ENCODE data around the gene SERTAD4.
"Not testable (repeated sequence)": the region's sequence is repeated elsewhere in the genome, so short reads cannot be mapped to it uniquely, and the experiment has no call there.

SERTAD4 gene

DNA sequence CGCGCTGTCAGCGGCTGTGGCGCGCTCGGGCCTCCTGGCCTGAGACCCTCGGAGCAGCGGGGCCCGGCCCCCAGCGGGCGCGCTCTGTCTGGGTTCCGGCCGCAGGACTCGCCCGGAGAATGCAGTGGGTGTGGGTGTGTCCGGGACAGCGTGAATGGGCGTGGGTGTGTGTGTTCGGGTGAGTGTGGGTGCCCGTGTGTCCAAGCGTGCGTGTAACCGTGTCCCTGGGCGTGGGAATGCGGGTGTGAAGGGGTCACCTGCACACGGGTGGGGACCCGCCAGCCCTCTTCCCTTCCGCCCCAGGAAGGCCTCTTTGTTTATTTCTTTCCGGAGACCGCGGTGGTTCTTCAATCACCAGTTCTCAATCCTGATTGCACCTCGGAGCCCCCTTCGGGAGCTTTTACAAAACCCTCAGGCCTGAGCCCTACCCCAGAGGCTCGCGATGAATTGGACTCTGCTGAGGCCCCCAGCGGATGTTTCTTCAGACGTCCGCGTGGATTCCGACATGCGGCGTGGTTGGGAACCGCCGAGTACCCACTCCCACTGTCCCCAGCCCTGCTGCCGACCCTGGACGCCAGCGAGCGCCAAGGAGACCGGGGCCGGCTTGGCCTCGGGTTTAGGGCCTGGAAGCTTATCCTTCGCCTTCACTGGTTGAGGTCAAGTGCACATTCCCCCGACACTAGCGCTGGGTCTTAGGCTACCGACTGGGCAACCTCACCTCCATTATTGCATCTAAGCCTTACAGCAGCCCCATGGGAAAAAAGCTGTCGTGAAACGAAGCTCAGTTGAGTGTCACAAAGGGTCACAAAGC, 19.3 kb downstream of the SERTAD4 start:
- peak in 10 of 42 donors; percentile 1 to 43 (median 29) for DNase-seq
- intact Hi-C loops (cut with DNase I), result loop anchor here (10.0 kb wide), 1 partner anchor 53 kb away; no protein-coding TSS in a partner anchor

DNA sequence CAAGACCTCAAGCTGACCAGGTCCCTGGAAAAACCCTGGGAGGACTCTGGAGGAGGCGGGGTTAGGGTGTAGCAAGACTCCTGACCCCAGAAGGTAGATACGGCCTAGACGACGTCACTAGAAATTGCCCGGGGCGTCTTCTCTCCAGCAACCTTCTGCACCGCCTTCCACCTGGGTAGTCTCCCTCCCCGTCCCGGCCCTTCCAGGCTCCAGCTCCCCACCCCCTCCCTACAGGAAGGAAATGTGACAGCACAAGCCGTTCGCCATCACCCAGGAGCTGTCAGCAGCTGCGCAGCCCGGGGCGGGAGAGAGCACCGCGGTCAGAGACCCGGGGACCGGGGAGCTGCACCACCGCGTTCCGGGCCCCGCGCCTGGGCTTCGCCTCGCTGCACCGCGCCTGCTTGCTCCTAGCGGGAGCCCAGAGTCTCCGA, 20.0 kb downstream of the SERTAD4 start:
- DNase-seq, result peak in 11 of 42 donors; percentile 8 to 55 (median 27)
- intact Hi-C loops (cut with DNase I), result loop anchor here (10.0 kb wide), 1 partner anchor 52 kb away; no protein-coding TSS in a partner anchor

DNA sequence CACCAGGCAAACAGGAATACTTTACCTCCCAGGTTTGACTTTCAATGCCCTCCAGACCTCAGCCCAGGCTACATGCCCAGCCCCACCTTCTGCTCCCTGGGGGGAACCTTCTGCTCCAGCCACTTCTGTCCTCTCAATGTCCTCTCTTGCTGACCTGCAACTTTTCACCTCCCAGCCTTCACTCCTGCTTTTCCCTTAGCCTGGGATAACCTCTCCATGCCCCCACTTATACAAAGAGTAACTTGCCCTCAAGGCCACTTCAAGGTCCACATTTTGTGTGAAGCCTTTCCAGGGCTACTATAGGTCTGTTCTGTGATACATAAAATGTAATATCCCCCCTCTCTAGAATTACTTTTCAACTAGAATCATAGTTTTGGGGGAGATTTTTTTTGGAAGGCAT, 21.7 kb downstream of the SERTAD4 start:
- DNase-seq, result no peak
- intact Hi-C loops (cut with DNase I), result loop anchor here (10.0 kb wide), 1 partner anchor 51 kb away; no protein-coding TSS in a partner anchor

DNA sequence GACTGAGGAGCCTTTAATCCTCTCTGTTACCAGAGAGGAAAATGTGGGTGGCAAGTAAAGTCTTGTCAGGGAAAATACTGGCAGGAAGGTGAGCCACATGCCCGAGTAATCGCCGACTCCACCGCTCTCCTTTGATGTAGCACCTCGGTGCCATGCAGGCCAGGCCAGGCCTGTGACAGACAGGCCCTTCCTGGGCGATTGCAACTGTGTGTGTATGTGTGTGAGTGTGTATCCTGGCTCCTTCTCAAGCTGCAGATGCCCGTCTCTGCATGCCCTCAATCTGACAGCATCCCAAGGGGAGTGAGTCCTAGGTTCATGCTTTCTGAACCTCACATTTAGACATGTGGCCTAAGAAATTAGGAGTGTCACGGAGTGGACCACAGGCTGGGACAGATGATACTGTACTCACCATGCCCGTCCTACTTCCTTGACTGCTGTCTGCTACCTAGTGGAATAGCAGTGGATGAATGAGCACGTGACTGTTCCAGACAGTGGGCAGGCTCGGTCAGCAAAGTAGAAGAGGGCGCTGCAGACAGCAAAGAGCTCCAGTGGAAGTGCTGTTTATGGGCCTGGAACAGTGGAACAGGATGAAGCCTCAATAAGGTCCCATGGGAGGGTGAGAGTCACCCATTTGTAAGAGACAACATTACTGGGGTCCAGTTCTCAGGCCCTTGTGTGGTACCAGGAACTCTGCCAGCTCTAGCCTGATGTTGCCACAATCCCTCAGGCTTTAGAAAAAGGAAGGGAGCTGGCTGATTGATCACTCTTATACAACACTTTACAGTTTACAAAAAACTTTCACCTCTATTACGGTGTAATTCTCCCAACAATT, 25.3 kb downstream of the SERTAD4 start:
- intact Hi-C loops (cut with DNase I), result loop anchor here (10.0 kb wide), 1 partner anchor 47 kb away; no protein-coding TSS in a partner anchor
- no peak for DNase-seq

DNA sequence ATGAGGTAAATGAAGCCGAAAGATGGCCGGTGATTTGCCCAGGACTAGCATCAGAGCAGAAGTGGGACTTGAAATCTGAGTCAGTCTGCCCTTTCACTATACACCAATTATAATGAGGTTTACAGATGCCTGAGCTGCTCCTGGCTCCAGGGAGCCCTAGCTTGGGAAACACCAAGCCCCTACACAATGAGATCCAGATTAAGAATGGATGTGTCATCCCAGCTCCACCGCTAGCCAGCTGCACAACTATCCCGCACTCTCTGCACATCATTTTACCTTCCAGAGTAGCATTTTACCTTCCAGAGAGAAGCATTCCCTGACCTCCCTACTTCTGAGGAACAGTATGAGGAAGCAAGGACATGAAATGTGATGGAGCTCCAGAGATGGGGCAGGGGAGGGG, 27.0 kb downstream of the SERTAD4 start:
- DNase-seq, result peak in 1 of 42 donors; percentile 30
- intact Hi-C loops (cut with DNase I), result loop anchor here (10.0 kb wide), 1 partner anchor 45 kb away; no protein-coding TSS in a partner anchor

DNA sequence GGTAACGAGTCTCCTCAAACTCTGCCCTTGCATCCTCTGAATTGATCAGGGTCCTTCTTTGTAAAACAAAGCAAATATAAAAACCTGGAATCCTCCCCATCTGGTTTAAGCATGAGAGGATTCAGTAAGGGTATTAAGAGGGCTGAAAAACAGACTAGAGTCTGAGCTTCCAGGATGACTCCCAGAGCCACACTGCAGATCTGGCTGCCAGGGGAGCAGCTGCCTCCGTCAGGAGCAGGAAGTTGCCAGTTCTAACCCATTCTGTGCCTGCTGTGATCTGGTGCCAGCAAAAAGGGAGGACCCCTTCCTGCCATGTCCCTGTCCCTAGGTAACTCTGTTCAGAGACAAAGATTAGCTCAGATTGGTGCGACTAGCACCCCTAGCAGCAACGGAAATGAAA, 27.5 kb downstream of the SERTAD4 start:
- DNase-seq, result peak in 1 of 42 donors; percentile 13
- intact Hi-C loops (cut with DNase I), result no loop called here

DNA sequence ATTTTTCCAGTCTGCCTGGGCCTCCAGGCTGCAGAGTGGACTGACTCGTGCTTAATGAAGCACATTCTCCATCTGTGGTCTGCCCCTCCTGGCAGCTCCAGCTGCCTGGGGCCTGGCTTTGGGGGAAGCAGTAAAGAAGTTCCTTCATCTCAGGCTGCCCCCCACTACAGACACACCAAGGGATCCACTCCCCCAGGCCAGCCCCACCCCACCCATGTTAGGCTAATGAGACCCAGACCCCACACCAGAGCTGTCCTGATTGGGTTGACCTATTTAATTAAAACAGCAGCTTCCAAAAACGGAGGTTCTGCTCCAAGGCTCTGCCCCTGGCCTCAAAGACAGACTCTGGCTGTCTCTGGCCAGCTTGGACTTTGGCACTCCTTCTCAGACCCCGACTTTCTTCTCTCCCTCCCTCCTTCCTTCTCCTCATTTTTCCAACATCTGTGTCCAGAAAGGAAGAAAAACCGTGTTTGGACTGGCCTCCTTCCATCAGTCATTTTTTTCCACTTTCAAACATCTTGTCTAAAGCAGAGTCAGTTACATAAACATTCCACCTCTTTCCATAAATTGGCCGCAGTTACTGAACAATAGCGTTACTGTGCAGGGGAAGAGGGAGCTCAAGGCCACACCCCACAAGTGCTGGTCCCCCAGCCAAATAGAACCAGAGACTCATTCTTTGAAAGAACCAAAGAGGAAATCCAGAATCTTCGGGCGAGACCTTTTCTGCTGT, 29.7 kb downstream of the SERTAD4 start:
- intact Hi-C loops (cut with DNase I), result no loop called here

DNA sequence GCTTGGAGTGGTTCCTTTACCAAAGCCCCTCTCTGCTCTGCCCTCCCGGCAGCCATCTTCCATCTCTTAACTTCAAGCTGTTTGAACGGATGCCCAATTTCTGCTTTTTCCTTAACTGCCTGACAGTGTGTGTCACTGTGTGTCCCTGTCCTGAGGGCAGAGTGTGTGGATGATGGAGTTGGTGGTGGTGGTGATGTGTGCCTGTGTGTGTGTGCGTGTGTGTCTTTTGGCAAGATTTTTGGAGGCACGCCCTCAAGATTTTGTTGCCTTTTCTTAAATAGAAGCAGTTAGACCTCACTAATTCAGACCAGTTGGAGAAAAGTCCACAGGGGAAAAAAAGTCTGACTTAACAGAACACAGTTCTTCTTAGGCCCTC, 30.3 kb downstream of the SERTAD4 start:
- DNase-seq, result peak in 1 of 42 donors; percentile 4
- intact Hi-C loops (cut with DNase I), result no loop called here

More for the DNA sequence above, 29.7 kb downstream of the SERTAD4 start:
- DNase-seq, result no peak

DNA sequence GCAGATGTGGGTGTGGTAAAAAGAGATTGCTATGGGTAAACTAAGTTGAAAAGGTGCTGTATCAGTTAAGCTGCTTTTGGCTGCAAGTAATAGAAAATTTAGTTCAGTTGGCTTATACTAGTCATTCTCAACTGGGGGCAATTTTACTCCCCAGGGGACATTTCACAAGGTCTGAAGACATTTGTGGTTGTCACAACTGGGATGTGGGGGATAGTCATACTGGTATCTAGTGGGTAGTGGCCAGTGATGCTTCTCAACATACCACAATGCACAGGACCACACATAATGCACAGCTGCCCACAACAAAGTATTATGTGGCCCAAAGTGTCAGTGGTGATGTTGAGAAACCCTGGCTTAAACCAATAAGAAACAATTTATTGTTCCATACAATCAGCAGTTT, 31.4 kb downstream of the SERTAD4 start:
- DNase-seq, result no peak

DNA sequence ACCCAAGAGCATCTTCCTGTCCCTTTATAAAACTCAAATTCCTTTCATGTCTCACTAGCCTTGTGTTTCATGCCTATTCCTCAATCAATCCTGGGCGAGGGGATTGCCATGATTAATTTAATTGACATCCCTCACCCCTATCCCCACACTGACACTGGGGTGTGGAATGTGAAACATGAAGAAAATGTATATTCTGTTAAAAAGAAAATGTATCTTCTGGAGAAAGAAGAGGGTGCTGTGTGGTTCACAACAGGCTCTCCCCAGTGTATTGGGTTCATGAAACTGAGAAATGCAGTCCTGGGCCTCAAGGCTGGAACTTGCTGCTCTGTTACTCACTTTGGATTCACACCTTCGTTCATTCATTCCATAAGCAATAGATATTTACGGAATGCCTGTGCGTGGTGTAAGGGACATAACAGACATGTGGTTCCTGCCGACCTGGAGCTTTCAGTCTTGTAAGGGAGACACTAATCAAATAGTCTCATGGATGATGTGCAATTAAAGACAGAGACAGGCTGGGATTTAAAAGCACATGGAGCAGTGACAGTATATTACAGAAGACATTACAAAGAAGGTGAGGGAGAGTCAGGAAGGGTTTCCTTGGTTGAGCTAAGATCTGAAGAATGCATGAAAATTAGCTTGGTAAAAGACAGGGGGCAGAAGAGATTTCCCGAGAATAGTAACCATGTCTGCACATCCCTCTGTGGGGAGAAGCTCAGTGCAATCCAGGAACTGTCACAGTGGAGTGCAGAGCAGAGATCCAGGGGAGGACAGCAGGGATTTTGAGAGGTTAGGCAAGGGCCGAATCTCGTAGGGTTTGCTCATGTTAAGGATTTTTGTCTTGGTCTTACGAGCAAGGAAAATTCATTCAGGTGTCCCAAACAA, 32.1 kb downstream of the SERTAD4 start:
- peak in 4 of 42 donors; percentile 19 to 42 (median 25) for DNase-seq
- intact Hi-C loops (cut with DNase I), result no loop called here

More for the DNA sequence above, 31.4 kb downstream of the SERTAD4 start:
- intact Hi-C loops (cut with DNase I), result no loop called here

DNA sequence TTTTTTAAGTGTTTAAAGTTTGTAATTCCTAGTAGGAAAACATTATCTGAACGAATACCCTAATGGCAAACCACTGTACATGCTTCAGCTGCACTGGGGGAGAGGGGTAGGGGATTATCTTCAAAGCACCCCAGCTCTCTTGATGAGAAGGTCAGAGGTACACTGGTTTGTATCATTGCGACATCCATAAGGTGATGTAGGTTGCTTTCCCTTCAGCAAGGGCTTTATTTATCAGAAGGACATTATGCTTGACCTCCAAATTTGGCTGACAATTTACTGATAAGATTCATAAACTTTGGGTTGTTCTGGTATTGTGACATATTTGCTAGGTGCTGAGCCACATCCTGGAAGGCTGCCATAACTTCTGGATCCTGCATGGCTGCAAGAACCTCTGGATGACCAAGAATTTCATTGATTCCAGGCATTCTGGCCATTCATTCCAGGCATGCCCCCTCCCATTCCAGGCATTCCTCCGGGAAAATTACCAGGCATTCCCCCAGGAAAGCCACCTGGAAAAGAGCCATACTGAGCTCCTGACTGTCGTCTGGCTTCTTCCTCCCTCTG, 32.9 kb downstream of the SERTAD4 start:
- peak in 1 of 42 donors; percentile 7 for DNase-seq
- intact Hi-C loops (cut with DNase I), result not testable (repeated sequence)

DNA sequence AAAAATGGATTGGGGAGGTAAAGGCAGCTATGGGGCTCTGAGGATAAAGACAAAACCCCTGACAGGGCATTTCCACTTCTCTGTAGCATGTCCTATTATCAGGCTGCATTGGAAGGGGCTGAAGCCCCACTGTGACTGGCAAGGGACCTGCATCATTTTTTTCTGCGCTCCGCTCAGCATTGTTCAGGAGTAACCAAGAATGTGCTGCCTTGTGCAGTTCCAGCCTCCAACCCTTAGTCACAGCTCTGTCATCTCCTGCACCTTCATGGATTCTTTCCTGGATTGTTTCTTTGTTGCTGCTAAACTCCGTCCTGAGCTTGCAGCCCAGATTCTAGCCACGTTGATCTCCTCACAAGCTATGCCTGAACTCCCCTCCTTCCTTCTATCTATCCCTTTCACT, 37.4 kb downstream of the SERTAD4 start:
- intact Hi-C loops (cut with DNase I), result no loop called here
- no peak for DNase-seq

DNA sequence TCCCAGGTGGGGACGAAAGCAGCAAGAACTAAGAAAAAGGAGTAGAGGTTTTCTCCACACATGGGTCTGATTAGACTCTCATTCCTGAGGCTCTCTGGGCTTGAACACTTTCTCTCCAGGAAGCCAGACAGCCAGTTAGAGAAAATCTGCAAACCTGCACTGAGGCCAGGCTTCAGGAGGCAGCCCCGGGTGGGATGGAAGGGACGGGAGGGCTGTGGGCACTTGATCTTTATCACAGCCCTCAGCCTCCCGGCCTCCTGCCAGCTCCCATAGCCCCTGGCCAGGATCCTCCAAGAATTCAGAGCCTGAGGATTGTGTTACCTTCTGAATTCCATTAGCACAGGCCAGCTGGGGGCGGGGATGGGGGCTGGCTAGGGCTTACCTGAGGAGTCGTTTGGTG, 40.1 kb downstream of the SERTAD4 start:
- no peak for DNase-seq
- intact Hi-C loops (cut with DNase I), result no loop called here

DNA sequence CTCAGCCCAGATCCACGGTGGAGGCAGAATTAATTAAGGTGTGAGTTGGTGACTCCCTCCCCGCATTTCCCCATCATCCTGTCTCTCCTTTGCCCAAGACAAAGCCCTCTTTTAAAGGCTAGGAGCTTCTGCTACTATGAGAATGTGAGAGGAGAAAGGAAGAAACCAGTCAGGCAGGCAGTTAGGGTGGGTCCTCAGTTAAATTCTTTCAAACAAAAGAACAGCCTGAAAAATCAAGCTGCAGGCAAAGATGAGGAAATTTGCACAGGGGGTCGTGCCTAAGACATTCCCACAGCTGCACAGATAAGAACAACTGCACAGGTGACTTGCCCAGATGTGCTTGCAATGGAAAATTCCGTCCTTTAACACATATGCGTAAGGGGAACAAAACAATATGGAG, 47.6 kb downstream of the SERTAD4 start:
- intact Hi-C loops (cut with DNase I), result no loop called here
- no peak for DNase-seq

DNA sequence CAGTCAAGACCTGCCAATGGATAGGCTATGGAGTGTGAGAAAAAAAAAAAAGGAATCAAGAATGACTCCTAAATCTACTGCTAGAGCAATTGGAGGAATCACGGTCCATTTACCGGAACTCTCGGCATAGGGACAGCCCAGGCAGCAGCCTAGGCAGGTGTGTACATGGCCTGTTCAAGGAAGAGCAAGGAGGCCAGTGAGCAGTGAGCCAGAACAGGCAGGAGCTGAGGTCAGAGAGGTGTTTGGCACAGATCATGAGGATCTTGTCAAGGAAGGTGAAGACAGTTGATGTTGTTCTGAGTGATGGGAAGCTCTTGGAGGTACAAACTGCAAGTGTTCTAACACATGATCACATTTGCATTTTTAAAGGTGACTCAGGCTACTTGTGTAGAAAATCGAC, 55.5 kb downstream of the SERTAD4 start:
- intact Hi-C loops (cut with DNase I), result no loop called here
- no peak for DNase-seq

DNA sequence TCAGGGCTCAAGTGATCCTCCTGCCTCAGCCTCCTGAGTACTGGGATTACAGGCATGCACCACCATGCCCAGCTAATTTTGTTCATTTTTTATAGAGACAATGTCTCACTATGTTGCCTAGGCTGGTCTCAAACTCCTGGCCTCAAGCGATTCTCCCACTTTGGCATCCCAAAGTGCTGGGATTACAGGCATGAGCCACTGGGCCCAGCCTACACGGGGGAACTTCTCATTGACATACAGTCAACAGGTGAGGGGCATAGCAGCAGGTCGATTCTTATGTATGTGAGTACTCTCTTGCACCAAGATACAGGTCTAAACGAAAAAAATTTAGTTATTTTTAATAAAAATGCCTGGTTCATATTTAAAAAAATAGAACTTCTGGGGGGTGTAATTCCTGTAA, 56.7 kb downstream of the SERTAD4 start:
- intact Hi-C loops (cut with DNase I), result no loop called here
- no peak for DNase-seq

DNA sequence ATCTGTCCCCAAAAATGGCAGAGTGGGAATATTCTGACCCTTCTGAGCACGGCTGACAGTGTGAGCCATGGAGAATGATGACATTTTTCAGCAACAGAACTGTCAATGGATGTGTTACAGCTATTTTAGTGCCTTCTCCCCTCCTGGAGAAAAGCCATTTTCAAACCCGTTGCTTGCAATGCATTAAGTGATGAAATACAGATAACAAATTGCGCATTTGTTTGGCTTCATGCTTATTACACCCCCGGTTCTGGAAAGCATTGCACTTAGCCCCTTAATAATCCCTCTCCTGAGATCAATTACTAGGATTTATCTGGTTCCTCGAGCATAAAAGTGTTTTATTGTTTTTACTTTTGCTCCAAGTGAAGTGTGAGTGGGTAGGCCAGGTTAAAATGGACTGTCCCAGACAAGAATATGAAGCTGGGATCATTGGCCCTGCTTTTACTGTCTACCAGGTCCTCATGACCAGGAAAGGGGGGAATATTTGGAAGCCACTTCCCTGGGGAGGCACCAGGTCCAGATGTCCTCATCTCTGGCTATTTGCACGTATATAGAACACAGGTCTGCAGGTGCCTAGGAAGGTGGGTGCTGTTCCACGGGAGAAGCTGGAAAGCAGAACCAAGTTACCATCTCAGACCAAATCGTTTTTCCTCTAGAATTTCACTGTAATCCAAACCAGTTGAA, 58.6 kb downstream of the SERTAD4 start:
- intact Hi-C loops (cut with DNase I), result no loop called here
- no peak for DNase-seq

All from head of caudate nucleus (tissue), 42 donors.